Loucy (cell line): ENCODE results near the gene PHKB.

Experiments used
- H2AFZ ChIP-seq: fragments of 200-600 bp; sonication (generic); 2 replicates; pipeline ENCODE4 v1.6.0; 2016; ENCODE audit warnings: antibody characterized with exemption, mild to moderate bottlenecking, low read length, moderate library complexity
- H3F3A ChIP-seq: fragments of 200-600 bp; 2 replicates; pipeline ENCODE4 v1.6.0; 2016; ENCODE audit warnings: antibody characterized with exemption, low read depth, mild to moderate bottlenecking
- H3K27me3 ChIP-seq: fragments of 200-600 bp; sonication (generic); 2 replicates; pipeline ENCODE4 v1.6.1; 2014; ENCODE audit warnings: low read length, mild to moderate bottlenecking; ENCODE audit not compliant: insufficient read depth, poor library complexity, severe bottlenecking
- H3K36me3 ChIP-seq: fragments of 200-600 bp; sonication (generic); 2 replicates; pipeline ENCODE4 v1.6.1; 2016; ENCODE audit warnings: low read length; ENCODE audit not compliant: insufficient read depth
- H3K4me1 ChIP-seq: fragments of 200-600 bp; sonication (generic); 2 replicates; pipeline ENCODE4 v1.5.1; 2014; ENCODE audit warnings: low read length, mild to moderate bottlenecking; ENCODE audit not compliant: insufficient read depth, poor library complexity, severe bottlenecking
- H3K4me2 ChIP-seq: fragments of 200-600 bp; sonication (generic); 2 replicates; pipeline ENCODE4 v1.6.0; 2014; ENCODE audit warnings: antibody characterized with exemption, low read length, low read depth, mild to moderate bottlenecking; ENCODE audit not compliant: poor library complexity, severe bottlenecking
- H3K4me3 ChIP-seq: fragments of 200-600 bp; sonication (generic); 2 replicates; pipeline ENCODE4 v1.5.1; 2014; ENCODE audit warnings: low read length, mild to moderate bottlenecking, mixed read lengths; ENCODE audit not compliant: poor library complexity, severe bottlenecking
- H3K79me2 ChIP-seq: fragments of 200-600 bp; sonication (generic); 2 replicates; pipeline ENCODE4 v1.6.1; 2014; ENCODE audit warnings: low read length; ENCODE audit not compliant: insufficient read depth
- H3K9ac ChIP-seq: fragments of 200-600 bp; sonication (generic); 2 replicates; pipeline ENCODE4 v1.6.0; 2014; ENCODE audit warnings: mild to moderate bottlenecking, low read depth, low read length, moderate library complexity; ENCODE audit not compliant: poor library complexity, severe bottlenecking
- H3K9me2 ChIP-seq: fragments of 200-600 bp; sonication (generic); replicated peaks from 2 replicates; pipeline ENCODE4 v1.6.1; 2016; ENCODE audit warnings: low read depth, low read length, mixed read lengths
- H3K9me3 ChIP-seq: fragments of 200-600 bp; sonication (generic); 2 replicates; pipeline ENCODE4 v1.6.1; 2014; ENCODE audit warnings: mild to moderate bottlenecking, antibody characterized with exemption, low read length, low read depth; ENCODE audit not compliant: insufficient read depth
- H4K20me1 ChIP-seq: fragments of 200-600 bp; sonication (generic); 2 replicates; pipeline ENCODE4 v1.6.0; 2014; ENCODE audit warnings: antibody characterized with exemption, low read length, mild to moderate bottlenecking; ENCODE audit not compliant: insufficient read depth, poor library complexity, severe bottlenecking
- CTCF ChIP-seq: fragments of 200-600 bp; sonication (generic); conservative IDR thresholded peaks from 2 replicates; pipeline ENCODE4 v1.5.1; 2014; ENCODE audit warnings: mild to moderate bottlenecking, antibody characterized with exemption, low read length
- EZH2phosphoT487 ChIP-seq: fragments of 200-600 bp; IDR thresholded peaks from 2 replicates; pipeline ENCODE4 v1.6.1; 2018; ENCODE audit warnings: antibody characterized with exemption, mild to moderate bottlenecking, moderate library complexity, borderline replicate concordance

Gene PHKB

GRCh38 chr16:47499700-47500264, 38.7 kb downstream of the PHKB start:
- no peak overlapping the region for H2AFZ ChIP-seq
- H3K9ac ChIP-seq = no peak overlapping the region
- no peak overlapping the region for H3K4me2 ChIP-seq
- peaks cover 70% of the 10 kb centered on the region for H3K36me3 ChIP-seq
- no peaks in the 10 kb centered on the region for H3K27me3 ChIP-seq
- TF ChIP-seq CTCF (no peak), EZH2phosphoT487 (no peak)
- no peaks in the 10 kb centered on the region for H3K79me2 ChIP-seq
- H3K9me3 ChIP-seq = no peaks in the 10 kb centered on the region
- H4K20me1 ChIP-seq = no peaks in the 10 kb centered on the region
- no peaks in the 10 kb centered on the region for H3K9me2 ChIP-seq
- H3K4me1 ChIP-seq = no peaks in the 10 kb centered on the region
- no peaks in the 10 kb centered on the region for H3F3A ChIP-seq
- H3K4me3 ChIP-seq = no peak overlapping the region

GRCh38 chr16:47503936-47504335, 42.8 kb downstream of the PHKB start:
- Histone ChIP-seq H3K36me3 (peaks cover 62% of the 10 kb centered on the region), H2AFZ (no peak overlapping the region), H3K9ac (no peak overlapping the region), H3K4me1 (peaks cover 4% of the 10 kb centered on the region), H3K9me2 (no peaks in the 10 kb centered on the region), H3F3A (no peaks in the 10 kb centered on the region), H3K4me3 (no peak overlapping the region), H3K27me3 (no peaks in the 10 kb centered on the region), H3K79me2 (no peaks in the 10 kb centered on the region), H4K20me1 (no peaks in the 10 kb centered on the region), H3K4me2 (no peak overlapping the region), H3K9me3 (no peaks in the 10 kb centered on the region)
- TF ChIP-seq CTCF (no peak), EZH2phosphoT487 (no peak)

- peaks cover 59% of the 10 kb centered on the region for H3K36me3 ChIP-seq
These were observed 43.5 kb downstream of the PHKB start for GRCh38 chr16:47504599-47504998.

More at GRCh38 chr16:47504599-47504998, 43.5 kb downstream of the PHKB start:
- Histone ChIP-seq H3K79me2 (no peaks in the 10 kb centered on the region), H3K4me2 (no peak overlapping the region), H3K9me3 (no peaks in the 10 kb centered on the region), H3K9ac (no peak overlapping the region), H3K4me1 (peaks cover 4% of the 10 kb centered on the region), H4K20me1 (no peaks in the 10 kb centered on the region), H2AFZ (no peak overlapping the region), H3K9me2 (no peaks in the 10 kb centered on the region), H3K4me3 (no peak overlapping the region), H3F3A (no peaks in the 10 kb centered on the region), H3K27me3 (no peaks in the 10 kb centered on the region)
- TF ChIP-seq EZH2phosphoT487 (no peak), CTCF (no peak)
